Hematopoietic multipotent progenitor cell treated with erythropoietin and hydrocortisone succinate and interleukin-3 and kit ligand, for 15 days (in vitro differentiated cells): Measurements from ENCODE around the gene COL6A2.
"Not testable (repeated sequence)": the region's sequence is repeated elsewhere in the genome, so short reads cannot be mapped to it uniquely, and the experiment has no call there.

Source experiments
- DNase-seq: peaks from one replicate; pipeline ENCODE4 v3.0.0-alpha.2; 2015; ENCODE audit warnings: low spot score

COL6A2 gene

DNA sequence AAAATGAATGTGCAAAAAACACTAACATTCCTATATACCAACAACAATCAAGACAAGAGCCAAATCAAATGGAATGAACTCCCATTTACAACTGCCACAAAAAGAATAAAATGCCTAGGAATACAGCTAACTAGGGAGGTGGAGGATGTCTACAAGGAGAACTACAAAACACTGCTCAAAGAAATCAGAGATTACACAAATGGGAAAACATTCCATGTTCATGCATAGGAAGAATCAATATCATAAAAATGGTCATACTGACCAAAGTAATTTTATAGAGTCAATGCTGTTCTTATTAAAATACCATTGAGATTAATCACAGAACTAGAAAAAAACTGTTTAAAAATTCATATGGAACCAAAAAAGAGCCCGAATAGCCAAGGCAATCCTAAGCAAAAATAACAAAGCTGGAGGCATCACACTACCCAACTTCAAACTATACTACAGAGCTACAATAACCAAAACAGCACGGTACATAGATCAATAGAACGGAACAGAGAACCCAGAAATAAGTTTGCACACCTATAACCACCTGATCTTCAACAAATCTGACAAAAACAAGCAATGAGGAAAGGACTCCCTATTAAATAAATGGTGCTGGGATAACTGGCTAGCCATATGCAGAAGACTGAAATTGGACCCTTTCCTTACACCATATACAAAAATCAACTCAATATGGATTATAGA lies 78.7 kb downstream of the COL6A2 start:
- DNase-seq = not testable (repeated sequence)

DNA sequence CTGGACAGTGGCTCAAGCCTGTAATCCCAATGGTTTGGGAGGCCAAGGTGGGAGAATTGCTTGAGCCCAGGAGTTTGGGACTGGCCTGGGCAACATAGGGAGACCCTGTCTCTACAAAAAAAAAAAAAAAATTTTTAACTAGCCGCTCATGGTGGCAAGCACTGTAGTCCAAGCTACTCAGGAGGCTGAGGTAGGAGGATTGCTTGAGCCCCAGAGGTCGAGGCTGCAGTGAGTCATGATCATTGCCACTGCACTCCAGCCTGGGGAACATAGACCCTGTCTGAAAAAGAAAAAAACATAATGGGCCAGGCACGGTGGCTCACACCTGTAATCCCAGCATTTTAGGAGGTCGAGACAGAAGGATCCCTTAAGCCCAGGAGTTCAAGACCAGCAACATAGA lies 81.0 kb downstream of the COL6A2 start:
- DNase-seq = no peak
